IMR-90 (cell line): ENCODE results near the gene DOCK2. TPM values are rescaled to one million over a fixed set of nuclear protein-coding genes. Genes with fewer than 3 reads are reported as not detected.

ENCODE experiments used
- ATAC-seq: fragments of 200-7000 bp; cut with Tn5 transposase; 2 replicates; pipeline ENCODE4 v1.9.1; 2020; ENCODE audit warnings: low read depth, mild to moderate bottlenecking, moderate library complexity
- BruUV-seq: library from RNA; stranded (reverse); fragments of 400-500 nt; replicated peaks from 2 replicates; lab custom pipeline; 2021; lab: Mats Ljungman, UMichigan
- CTCF ChIA-PET: fragments of 300-600 bp; formaldehyde crosslinking; extraction: SDS; loops from one replicate; lab custom pipeline; 2021; ENCODE audit warnings: antibody characterized with exemption; lab: Yijun Ruan, JAX
- POLR2A ChIA-PET: fragments of 300-600 bp; sonication (Branson Sonifier 250); formaldehyde crosslinking; loops from one replicate; lab custom pipeline; 2022; ENCODE audit warnings: antibody characterized with exemption; ENCODE audit not compliant: unreplicated experiment; lab: Charles Lee
- DNase-seq: peaks from one replicate; pipeline ENCODE4 v3.0.0; 2013
- H2AFZ ChIP-seq: replicated peaks from 2 replicates; pipeline ENCODE3; 2013; ENCODE audit warnings: low read length, mild to moderate bottlenecking; ENCODE audit not compliant: poor library complexity
- H2AK5ac ChIP-seq: 2 replicates; pipeline ENCODE4 v1.6.1; 2013; ENCODE audit warnings: low read depth, low read length, inconsistent platforms
- H2AK9ac ChIP-seq: replicated peaks from 2 replicates; pipeline ENCODE3; 2013; ENCODE audit warnings: mild to moderate bottlenecking, low read depth, low read length, moderate library complexity; ENCODE audit not compliant: poor library complexity
- H2BK120ac ChIP-seq: 2 replicates; pipeline ENCODE4 v1.6.1; 2013; ENCODE audit warnings: low read depth, low read length, inconsistent platforms
- H2BK15ac ChIP-seq: 3 replicates; pipeline ENCODE4 v1.6.1; 2013; ENCODE audit warnings: low read depth, low read length, inconsistent platforms
- H2BK20ac ChIP-seq: 2 replicates; pipeline ENCODE4 v1.6.1; 2013; ENCODE audit warnings: low read depth, mild to moderate bottlenecking, inconsistent platforms, low read length, moderate library complexity
- H2BK5ac ChIP-seq: 2 replicates; pipeline ENCODE4 v1.6.1; 2013; ENCODE audit warnings: mild to moderate bottlenecking, low read depth, low read length, inconsistent platforms; ENCODE audit not compliant: poor library complexity, severe bottlenecking
- H3K14ac ChIP-seq: replicated peaks from 2 replicates; pipeline ENCODE4 v1.6.1; 2013; ENCODE audit warnings: low read depth, low read length, inconsistent platforms
- H3K18ac ChIP-seq: 2 replicates; pipeline ENCODE4 v1.6.1; 2013; ENCODE audit warnings: low read depth, low read length, control low read depth
- H3K23ac ChIP-seq: 2 replicates; pipeline ENCODE4 v1.6.1; 2013; ENCODE audit warnings: low read depth, low read length, inconsistent platforms
- H3K27ac ChIP-seq: 2 replicates; pipeline ENCODE4 v1.5.1; 2013; ENCODE audit warnings: mild to moderate bottlenecking, control low read depth, low read length; ENCODE audit not compliant: insufficient read depth
- H3K27me3 ChIP-seq: 2 replicates; pipeline ENCODE4 v1.6.1; 2013; ENCODE audit warnings: low read length; ENCODE audit not compliant: control insufficient read depth, insufficient read depth
- H3K36me3 ChIP-seq: 2 replicates; pipeline ENCODE4 v1.6.1; 2013; ENCODE audit warnings: low read length, mixed read lengths; ENCODE audit not compliant: control insufficient read depth, insufficient read depth
- H3K4ac ChIP-seq: 2 replicates; pipeline ENCODE4 v1.6.1; 2013; ENCODE audit warnings: low read depth, low read length, inconsistent platforms
- H3K4me1 ChIP-seq: 2 replicates; pipeline ENCODE4 v1.6.1; 2013; ENCODE audit warnings: low read length, mixed read lengths; ENCODE audit not compliant: control insufficient read depth, insufficient read depth
- H3K4me2 ChIP-seq: 2 replicates; pipeline ENCODE4 v1.6.1; 2013; ENCODE audit warnings: low read depth, mild to moderate bottlenecking, control low read depth, low read length, moderate library complexity
- H3K4me3 ChIP-seq: 2 replicates; pipeline ENCODE4 v1.5.1; 2013; ENCODE audit warnings: low read depth, mild to moderate bottlenecking, control low read depth, low read length, moderate library complexity; ENCODE audit not compliant: insufficient read depth
- H3K56ac ChIP-seq: 2 replicates; pipeline ENCODE4 v1.6.1; 2013; ENCODE audit warnings: low read length, inconsistent platforms; ENCODE audit not compliant: insufficient read depth; ENCODE audit errors: extremely low read depth
- H3K79me1 ChIP-seq, 2 experiments: 2 replicates each; pipeline ENCODE4 v1.6.1; 2013; ENCODE audit warnings: low read length in 2 of 2, inconsistent platforms in 1 of 2, low read depth in 1 of 2
- H3K9ac ChIP-seq: 2 replicates; pipeline ENCODE4 v1.6.1; 2013; ENCODE audit warnings: low read depth, low read length, control low read depth
- H3K9me1 ChIP-seq: 2 replicates; pipeline ENCODE4 v1.6.1; 2013; ENCODE audit warnings: low read length, inconsistent platforms; ENCODE audit not compliant: insufficient read depth
- H3K9me3 ChIP-seq: 2 replicates; pipeline ENCODE4 v1.6.1; 2013; ENCODE audit warnings: low read length; ENCODE audit not compliant: control insufficient read depth, insufficient read depth
- H4K20me1 ChIP-seq: 2 replicates; pipeline ENCODE4 v1.6.1; 2013; ENCODE audit warnings: low read length, inconsistent platforms; ENCODE audit not compliant: insufficient read depth
- H4K5ac ChIP-seq: 2 replicates; pipeline ENCODE4 v1.6.1; 2013; ENCODE audit warnings: mild to moderate bottlenecking, low read depth, low read length, control low read depth
- H4K8ac ChIP-seq, 2 experiments: 2 replicates each; pipeline ENCODE4 v1.6.1; 2013; ENCODE audit warnings: low read depth in 2 of 2, low read length in 2 of 2, control low read depth in 1 of 2, inconsistent platforms in 1 of 2
- H4K91ac ChIP-seq: 2 replicates; pipeline ENCODE4 v1.6.1; 2013; ENCODE audit warnings: low read depth, low read length, inconsistent platforms; ENCODE audit not compliant: insufficient read depth
- CHD1 ChIP-seq: IDR thresholded peaks from 2 replicates; pipeline ENCODE4 v1.6.1; 2012; ENCODE audit warnings: low read depth, low read length, improper control_type of control experiment
- NFE2L2 ChIP-seq: fragments of 150-350 bp; IDR thresholded peaks from 2 replicates; pipeline ENCODE4 v1.6.1; 2016; ENCODE audit warnings: low read depth, mild to moderate bottlenecking, low read length
- POLR2A ChIP-seq: IDR thresholded peaks from 2 replicates; pipeline ENCODE4 v1.6.1; 2012; ENCODE audit warnings: mild to moderate bottlenecking, low read depth, low read length
- RCOR1 ChIP-seq: IDR thresholded peaks from 2 replicates; pipeline ENCODE4 v1.6.1; 2012; ENCODE audit warnings: mild to moderate bottlenecking, low read length, improper control_type of control experiment; ENCODE audit not compliant: insufficient replicate concordance
- WGBS, 2 experiments: methylation state at CpG; one replicate each; pipeline versions ENCODE4 v1.1.5 to v1.1.7; 2013; ENCODE audit warnings: missing lambda C conversion rate in 2 of 2; ENCODE audit not compliant: insufficient read length in 1 of 2; ENCODE audit errors: extremely low coverage in 2 of 2; 5-methylcytosine and 5-hydroxymethylcytosine counted together
- dilution Hi-C: fragments of 300-500 bp; cut with HindIII; formaldehyde crosslinking; loops from one replicate; pipeline ENCODE4 v1.14.3; 2018; ENCODE audit warnings: low sequenced_read_pairs; ENCODE audit not compliant: unreplicated experiment
- in situ Hi-C: fragments of 300-500 bp; cut with MboI; formaldehyde crosslinking; loops from 3 replicates; pipeline ENCODE4 v1.14.3; 2019; ENCODE audit warnings: low sequenced_read_pairs, inconsistent platforms, mixed read lengths
- intact Hi-C: fragments of 100-400 bp; cut with micrococcal nuclease; formaldehyde crosslinking; loops from 2 replicates; pipeline ENCODE4 v1.10.0; 2022
- polyA plus RNA-seq, 3 experiments: library from polyadenylated mRNA; depleted of rRNA; stranded (reverse); fragments of >200 nt; gene quantifications; 2 replicates each; pipeline ENCODE4 v1.2.3, GENCODE V29; 2012; ENCODE audit warnings: low replicate concordance in 1 of 3
- total RNA-seq: library from RNA; depleted of rRNA; stranded (reverse); fragments of >200 nt; gene quantifications from 2 replicates; pipeline ENCODE4 v1.2.3, GENCODE V29; 2012
- TF ChIP-seq, protein P1 (sequence below): fragments of 150-350 bp; IDR thresholded peaks from 2 replicates; pipeline ENCODE4 v1.6.1; 2016; ENCODE audit warnings: low read depth, mild to moderate bottlenecking, low read length, moderate library complexity, borderline replicate concordance
- TF ChIP-seq, protein P2 (sequence below): fragments of 150-350 bp; IDR thresholded peaks from 2 replicates; pipeline ENCODE4 v1.6.1; 2017; ENCODE audit warnings: mild to moderate bottlenecking, antibody characterized with exemption, low read length, low read depth

Gene DOCK2
- total and polyA plus RNA-seq, 2 of the 4 experiments (the other 2 are of a cell fraction), result 0.72 to 3.0 TPM

DNA sequence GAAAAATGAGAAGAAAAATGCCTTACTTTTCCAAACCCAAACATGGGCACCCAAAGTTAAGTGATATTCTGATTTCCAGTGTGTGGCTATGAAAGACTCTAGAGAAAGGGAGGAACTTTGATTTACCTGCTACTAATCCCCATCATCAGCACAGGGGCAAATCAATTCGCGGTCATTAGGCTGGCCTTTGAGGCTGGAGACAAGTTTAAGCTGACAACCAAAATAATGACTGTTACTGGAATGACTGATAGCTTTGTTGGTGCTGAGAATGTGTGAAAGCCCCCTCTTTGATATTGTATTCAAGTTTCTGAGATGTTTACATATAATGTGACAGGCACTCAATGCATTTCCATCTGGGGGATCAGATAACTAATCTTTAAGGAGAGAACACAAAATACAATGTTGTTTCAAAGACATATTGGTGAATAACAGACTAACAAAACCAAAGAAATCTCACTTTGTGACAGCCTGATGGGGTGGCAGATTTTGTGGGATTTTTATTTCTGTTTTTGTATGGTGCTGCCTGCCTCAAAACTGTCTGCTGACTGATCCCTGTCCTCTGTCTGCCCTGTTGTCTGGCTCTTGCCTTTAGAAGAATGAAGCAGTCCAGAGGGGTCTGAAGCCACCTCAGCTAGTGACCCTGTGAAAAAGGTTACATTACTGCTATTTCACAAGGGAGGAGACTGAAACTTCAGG is 355.9 kb downstream of the DOCK2 start:
- Histone ChIP-seq H4K20me1 (no peaks in the 10 kb centered on the region), H3K4me3 (no peak overlapping the region), H2BK5ac (no peak overlapping the region), H3K56ac (no peak overlapping the region), H3K27ac (no peak overlapping the region), H2AK5ac (no peak overlapping the region), H3K4me1 (no peaks in the 10 kb centered on the region), H2BK120ac (no peak overlapping the region), H4K91ac (no peak overlapping the region), H3K4me2 (no peak overlapping the region), H3K79me1 (no peaks in the 10 kb centered on the region), H4K5ac (no peak overlapping the region), H2AFZ (no peak overlapping the region), H3K27me3 (no peaks in the 10 kb centered on the region; the same call in 1 of the 2 replicates), H3K23ac (no peak overlapping the region), H4K8ac (no peak overlapping the region), H3K14ac (no peak overlapping the region), H3K36me3 (no peaks in the 10 kb centered on the region), H3K9ac (no peak overlapping the region), H3K18ac (no peak overlapping the region), H3K9me3 (no peaks in the 10 kb centered on the region), H2AK9ac (no peak overlapping the region), H2BK20ac (no peak overlapping the region), H2BK15ac (no peak overlapping the region), H3K9me1 (no peaks in the 10 kb centered on the region), H3K4ac (no peak overlapping the region)
- no TSS peak for BruUV-seq
- WGBS, 2 experiments, result no CpG with 5 or more reads among the region's 2 CpGs
- no peak for DNase-seq
- intact Hi-C loops, result no loop called here
- no peak for TF ChIP-seq NFE2L2
- TF ChIP-seq, protein P1, sequence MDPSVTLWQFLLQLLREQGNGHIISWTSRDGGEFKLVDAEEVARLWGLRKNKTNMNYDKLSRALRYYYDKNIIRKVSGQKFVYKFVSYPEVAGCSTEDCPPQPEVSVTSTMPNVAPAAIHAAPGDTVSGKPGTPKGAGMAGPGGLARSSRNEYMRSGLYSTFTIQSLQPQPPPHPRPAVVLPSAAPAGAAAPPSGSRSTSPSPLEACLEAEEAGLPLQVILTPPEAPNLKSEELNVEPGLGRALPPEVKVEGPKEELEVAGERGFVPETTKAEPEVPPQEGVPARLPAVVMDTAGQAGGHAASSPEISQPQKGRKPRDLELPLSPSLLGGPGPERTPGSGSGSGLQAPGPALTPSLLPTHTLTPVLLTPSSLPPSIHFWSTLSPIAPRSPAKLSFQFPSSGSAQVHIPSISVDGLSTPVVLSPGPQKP, result no peak
- TF ChIP-seq POLR2A, result no peak
- TF ChIP-seq CHD1, result no peak
- TF ChIP-seq, protein P2, sequence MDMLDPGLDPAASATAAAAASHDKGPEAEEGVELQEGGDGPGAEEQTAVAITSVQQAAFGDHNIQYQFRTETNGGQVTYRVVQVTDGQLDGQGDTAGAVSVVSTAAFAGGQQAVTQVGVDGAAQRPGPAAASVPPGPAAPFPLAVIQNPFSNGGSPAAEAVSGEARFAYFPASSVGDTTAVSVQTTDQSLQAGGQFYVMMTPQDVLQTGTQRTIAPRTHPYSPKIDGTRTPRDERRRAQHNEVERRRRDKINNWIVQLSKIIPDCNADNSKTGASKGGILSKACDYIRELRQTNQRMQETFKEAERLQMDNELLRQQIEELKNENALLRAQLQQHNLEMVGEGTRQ, result no peak
- no peak for TF ChIP-seq RCOR1
- in situ Hi-C loops, result no loop called here
- CTCF ChIA-PET, result no interaction called here
- POLR2A ChIA-PET, result no interaction called here
- ATAC-seq, result no peak
- dilution Hi-C loops, result no loop called here
